H9 (cell line): Measurements from ENCODE around the gene TSPAN31. TPM values are rescaled to one million over a fixed set of nuclear protein-coding genes. Genes with fewer than 3 reads are reported as not detected.

Source experiments
- DNase-seq: peaks from one replicate; pipeline ENCODE4 v3.0.0-alpha.2; 2017
- H2AFZ ChIP-seq: one replicate; pipeline ENCODE4 v1.6.1; 2013; ENCODE audit warnings: mild to moderate bottlenecking, low read length, control low read depth, moderate library complexity
- H2AK5ac ChIP-seq: 2 replicates; pipeline ENCODE4 v1.6.1; 2013; ENCODE audit warnings: low read length, control low read depth, mixed read lengths; ENCODE audit not compliant: insufficient read length
- H2BK120ac ChIP-seq: one replicate; pipeline ENCODE4 v1.6.1; 2013; ENCODE audit warnings: low read depth, mild to moderate bottlenecking, low read length, control low read depth, inconsistent platforms; ENCODE audit not compliant: poor library complexity, severe bottlenecking
- H2BK12ac ChIP-seq: 2 replicates; pipeline ENCODE4 v1.6.1; 2013; ENCODE audit warnings: low read length, control low read depth, mixed read lengths, low read depth; ENCODE audit not compliant: insufficient read length
- H2BK15ac ChIP-seq: 2 replicates; pipeline ENCODE4 v1.6.1; 2013; ENCODE audit warnings: low read depth, low read length, control low read depth
- H2BK20ac ChIP-seq: one replicate; pipeline ENCODE4 v1.6.1; 2013; ENCODE audit warnings: low read depth, mild to moderate bottlenecking, low read length, control low read depth, inconsistent platforms; ENCODE audit not compliant: poor library complexity, severe bottlenecking
- H2BK5ac ChIP-seq: 2 replicates; pipeline ENCODE4 v1.6.1; 2013; ENCODE audit warnings: low read length, control low read depth, mixed read lengths; ENCODE audit not compliant: insufficient read length
- H3K14ac ChIP-seq: 2 replicates; pipeline ENCODE4 v1.6.1; 2013; ENCODE audit warnings: low read length, control low read depth; ENCODE audit not compliant: insufficient read depth
- H3K18ac ChIP-seq: 2 replicates; pipeline ENCODE4 v1.6.1; 2013; ENCODE audit warnings: low read depth, mild to moderate bottlenecking, mixed read lengths, low read length, control low read depth; ENCODE audit not compliant: insufficient read length
- H3K23ac ChIP-seq: 2 replicates; pipeline ENCODE4 v1.6.1; 2013; ENCODE audit warnings: low read length, control low read depth, mixed read lengths, low read depth; ENCODE audit not compliant: insufficient read length
- H3K23me2 ChIP-seq: 2 replicates; pipeline ENCODE4 v1.6.1; 2013; ENCODE audit warnings: low read depth, mild to moderate bottlenecking, mixed read lengths, low read length, control low read depth; ENCODE audit not compliant: insufficient read length, poor library complexity, severe bottlenecking
- H3K27ac ChIP-seq: 2 replicates; pipeline ENCODE4 v1.5.1; 2013; ENCODE audit warnings: low read length, control low read depth, mixed read lengths, low read depth; ENCODE audit not compliant: insufficient read length
- H3K27me3 ChIP-seq: 2 replicates; pipeline ENCODE4 v1.6.1; 2013; ENCODE audit warnings: low read length, control low read depth, inconsistent platforms; ENCODE audit not compliant: insufficient read depth
- H3K4ac ChIP-seq: 2 replicates; pipeline ENCODE4 v1.6.1; 2013; ENCODE audit warnings: low read depth, mild to moderate bottlenecking, control low read depth, inconsistent platforms, low read length, moderate library complexity
- H3K4me1 ChIP-seq: 2 replicates; pipeline ENCODE4 v1.6.1; 2013; ENCODE audit warnings: low read length, control low read depth, inconsistent platforms; ENCODE audit not compliant: insufficient read depth
- H3K4me2 ChIP-seq: 2 replicates; pipeline ENCODE4 v1.6.1; 2013; ENCODE audit warnings: low read length, control low read depth, mixed read lengths; ENCODE audit not compliant: insufficient read length, insufficient read depth
- H3K56ac ChIP-seq: 2 replicates; pipeline ENCODE4 v1.6.1; 2013; ENCODE audit warnings: low read depth, mild to moderate bottlenecking, mixed read lengths, low read length, control low read depth; ENCODE audit not compliant: insufficient read length
- H3K79me1 ChIP-seq: 2 replicates; pipeline ENCODE4 v1.6.1; 2013; ENCODE audit warnings: low read depth, mild to moderate bottlenecking, moderate library complexity, low read length, control low read depth, inconsistent platforms; ENCODE audit not compliant: insufficient read depth, poor library complexity, severe bottlenecking
- H3K79me2 ChIP-seq: 2 replicates; pipeline ENCODE4 v1.6.1; 2013; ENCODE audit warnings: low read length, control low read depth, inconsistent platforms; ENCODE audit not compliant: insufficient read depth
- H3K9ac ChIP-seq: 2 replicates; pipeline ENCODE4 v1.6.1; 2013; ENCODE audit warnings: low read length, control low read depth, mixed read lengths; ENCODE audit not compliant: insufficient read length; ENCODE audit errors: extremely low read depth
- H3K9me3 ChIP-seq: one replicate; pipeline ENCODE4 v1.6.1; 2013; ENCODE audit warnings: low read depth, low read length, inconsistent platforms; ENCODE audit not compliant: control insufficient read depth
- H3T11ph ChIP-seq: one replicate; pipeline ENCODE4 v1.6.1; 2013; ENCODE audit warnings: mild to moderate bottlenecking, low read length, control low read depth, inconsistent platforms
- H4K20me1 ChIP-seq: one replicate; pipeline ENCODE4 v1.6.1; 2013; ENCODE audit not compliant: control insufficient read depth, insufficient read length, insufficient read depth
- H4K5ac ChIP-seq: 2 replicates; pipeline ENCODE4 v1.6.1; 2013; ENCODE audit warnings: low read depth, mild to moderate bottlenecking, mixed read lengths, low read length, control low read depth; ENCODE audit not compliant: insufficient read length
- H4K8ac ChIP-seq: replicated peaks from 2 replicates; pipeline ENCODE4 v1.6.1; 2013; ENCODE audit warnings: low read length, control low read depth, mixed read lengths, low read depth; ENCODE audit not compliant: insufficient read length
- H4K91ac ChIP-seq: 2 replicates; pipeline ENCODE4 v1.6.1; 2013; ENCODE audit warnings: low read depth, mild to moderate bottlenecking, moderate library complexity, mixed read lengths, low read length, control low read depth; ENCODE audit not compliant: insufficient read length
- H3K27ac Mint-ChIP-seq, 3 experiments: 2 replicates in 2 of 3; 3 replicates in 1 of 3; pipeline ENCODE4 v1.8.0; 2020 to 2021; ENCODE audit warnings: mixed read lengths in 3 of 3, mild to moderate bottlenecking in 1 of 3, moderate library complexity in 1 of 3
- H3K27me3 Mint-ChIP-seq: 2 replicates; pipeline ENCODE4 v1.8.0; 2021; ENCODE audit warnings: low read depth, mild to moderate bottlenecking, moderate library complexity, mixed read lengths
- H3K36me3 Mint-ChIP-seq, 3 experiments: 2 replicates in 2 of 3; 3 replicates in 1 of 3; pipeline ENCODE4 v1.8.0; 2020 to 2021; ENCODE audit warnings: low read depth in 3 of 3, mixed read lengths in 3 of 3; ENCODE audit not compliant: insufficient read depth in 1 of 3
- H3K4me1 Mint-ChIP-seq, 2 experiments: 2 replicates each; pipeline ENCODE4 v1.8.0; 2020; ENCODE audit warnings: mixed read lengths in 2 of 2
- H3K4me3 Mint-ChIP-seq, 2 experiments: 2 replicates in 1 of 2; 3 replicates in 1 of 2; pipeline ENCODE4 v1.8.0; 2020 to 2021; ENCODE audit warnings: mild to moderate bottlenecking in 2 of 2, mixed read lengths in 2 of 2, moderate library complexity in 1 of 2
- H3K9me3 Mint-ChIP-seq, 2 experiments: 2 replicates in 1 of 2; 3 replicates in 1 of 2; pipeline ENCODE4 v1.8.0; 2020; ENCODE audit warnings: mild to moderate bottlenecking in 2 of 2, mixed read lengths in 2 of 2, moderate library complexity in 1 of 2
- WGBS: extraction: QIAGEN DNeasy Blood & Tissue Kit; methylation state at CpG from one replicate; pipeline ENCODE4 v1.1.7; 2013; ENCODE audit warnings: missing lambda C conversion rate, low lambda C conversion rate, mixed read lengths; ENCODE audit not compliant: insufficient read length; ENCODE audit errors: extremely low coverage; 5-methylcytosine and 5-hydroxymethylcytosine counted together
- total RNA-seq: library from RNA; stranded (reverse); gene quantifications from 2 replicates; pipeline ENCODE4 v1.2.1, GENCODE V29; 2021
- TF ChIP-seq, protein P1 (sequence below): fragments of 200-600 bp; sonication (generic); conservative IDR thresholded peaks from 3 replicates; pipeline ENCODE4 v1.8.0; 2021; ENCODE audit warnings: antibody characterized with exemption, mild to moderate bottlenecking

Gene TSPAN31
- total RNA-seq, 1 experiment from 2014 or later: 20.0 TPM

DNA sequence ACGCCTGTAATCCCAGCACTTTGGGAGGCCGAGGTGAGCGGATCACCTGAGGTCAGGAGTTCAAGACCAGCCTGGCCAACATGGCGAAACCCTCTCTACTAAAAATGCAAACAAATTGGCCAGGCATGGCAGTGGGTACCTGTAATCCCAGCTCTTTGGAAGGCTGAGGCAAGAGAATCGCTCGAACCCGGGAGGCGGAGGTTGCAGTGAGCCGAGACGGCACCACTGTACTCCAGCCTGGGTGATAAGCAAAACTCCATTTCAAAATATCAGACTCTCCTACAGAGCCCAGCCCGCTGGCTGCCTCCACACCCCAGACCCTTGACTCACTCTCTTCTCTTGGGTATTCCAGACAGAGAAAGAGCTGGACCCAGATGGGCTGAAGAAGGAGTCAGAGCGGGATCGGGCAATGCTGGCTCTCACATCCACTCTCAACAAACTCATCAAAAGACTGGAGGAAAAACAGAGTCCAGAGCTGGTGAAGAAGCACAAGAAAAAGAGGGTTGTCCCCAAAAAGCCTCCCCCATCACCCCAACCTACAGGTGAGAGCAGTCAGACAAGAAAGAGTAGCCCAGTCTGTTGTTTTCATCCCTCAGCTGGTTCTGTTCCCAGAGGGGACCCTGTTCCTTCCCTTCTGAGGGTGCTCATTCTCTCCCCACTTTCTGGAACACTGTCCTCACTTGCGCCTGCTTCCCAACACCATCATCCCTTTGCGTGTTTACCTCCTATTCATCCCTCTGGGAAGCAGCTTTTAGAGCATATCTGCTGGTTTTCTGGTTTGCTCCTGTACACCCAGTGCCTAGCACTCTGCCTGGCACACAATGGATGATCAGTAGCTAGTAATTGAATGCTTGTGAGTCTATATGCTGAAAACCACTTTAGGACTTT, 26.0 kb upstream of the TSPAN31 start:
- no CpG with 5 or more reads among the region's 15 CpGs for WGBS
- peaks cover 14 to 52% (median 23%) of the 10 kb centered on the region in 3 experiments for H3K36me3 Mint-ChIP-seq

More for the DNA sequence above, 26.0 kb upstream of the TSPAN31 start:
- H3K14ac ChIP-seq: no peak overlapping the region
- H4K8ac ChIP-seq: no peak overlapping the region
- no peak overlapping the region for H2BK12ac ChIP-seq
- H2AFZ ChIP-seq: no peak overlapping the region
- H3K9me3 ChIP-seq: no peaks in the 10 kb centered on the region
- no peak for DNase-seq
- no peak overlapping the region for H3T11ph ChIP-seq
- no peaks in the 10 kb centered on the region for H3K79me2 ChIP-seq
- H3K18ac ChIP-seq: no peak overlapping the region
- H4K91ac ChIP-seq: no peak overlapping the region
- H3K9ac ChIP-seq: no peak overlapping the region
- H3K23me2 ChIP-seq: no peaks in the 10 kb centered on the region
- H3K79me1 ChIP-seq: no peaks in the 10 kb centered on the region
- H3K9me3 Mint-ChIP-seq: no peaks in the 10 kb centered on the region
- H4K20me1 ChIP-seq: no peaks in the 10 kb centered on the region
- no peak overlapping the region for H3K56ac ChIP-seq
- H4K5ac ChIP-seq: no peak overlapping the region
- H3K27ac ChIP-seq: no peak overlapping the region
- H2BK15ac ChIP-seq: no peak overlapping the region
- H2AK5ac ChIP-seq: no peak overlapping the region
- peaks cover 9% of the 10 kb centered on the region for H3K27me3 Mint-ChIP-seq
- no peaks in the 10 kb centered on the region; the same call in 1 of the 2 replicates for H3K27me3 ChIP-seq
- H3K23ac ChIP-seq: no peak overlapping the region
- no peak overlapping the region for H2BK120ac ChIP-seq
- H3K4me3 Mint-ChIP-seq: no peak overlapping the region
- peaks cover 0 to 3% of the 10 kb centered on the region in 2 experiments; a peak in 3 of 4 replicates for H3K4me1 Mint-ChIP-seq
- no peaks in the 10 kb centered on the region for H3K4me1 ChIP-seq
- no peak overlapping the region for H3K4ac ChIP-seq
- TF ChIP-seq, protein P1, sequence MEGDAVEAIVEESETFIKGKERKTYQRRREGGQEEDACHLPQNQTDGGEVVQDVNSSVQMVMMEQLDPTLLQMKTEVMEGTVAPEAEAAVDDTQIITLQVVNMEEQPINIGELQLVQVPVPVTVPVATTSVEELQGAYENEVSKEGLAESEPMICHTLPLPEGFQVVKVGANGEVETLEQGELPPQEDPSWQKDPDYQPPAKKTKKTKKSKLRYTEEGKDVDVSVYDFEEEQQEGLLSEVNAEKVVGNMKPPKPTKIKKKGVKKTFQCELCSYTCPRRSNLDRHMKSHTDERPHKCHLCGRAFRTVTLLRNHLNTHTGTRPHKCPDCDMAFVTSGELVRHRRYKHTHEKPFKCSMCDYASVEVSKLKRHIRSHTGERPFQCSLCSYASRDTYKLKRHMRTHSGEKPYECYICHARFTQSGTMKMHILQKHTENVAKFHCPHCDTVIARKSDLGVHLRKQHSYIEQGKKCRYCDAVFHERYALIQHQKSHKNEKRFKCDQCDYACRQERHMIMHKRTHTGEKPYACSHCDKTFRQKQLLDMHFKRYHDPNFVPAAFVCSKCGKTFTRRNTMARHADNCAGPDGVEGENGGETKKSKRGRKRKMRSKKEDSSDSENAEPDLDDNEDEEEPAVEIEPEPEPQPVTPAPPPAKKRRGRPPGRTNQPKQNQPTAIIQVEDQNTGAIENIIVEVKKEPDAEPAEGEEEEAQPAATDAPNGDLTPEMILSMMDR: no peak
- H3K27ac Mint-ChIP-seq: no peak overlapping the region
- no peak overlapping the region for H2BK5ac ChIP-seq
- H3K4me2 ChIP-seq: no peak overlapping the region
- no peak overlapping the region for H2BK20ac ChIP-seq
